Measurements from ENCODE around the gene TMEM154. TPM values are rescaled to one million over a fixed set of nuclear protein-coding genes. Genes with fewer than 3 reads are reported as not detected.

The TMEM154 gene
- total RNA-seq, 3 donors from 2014 or later (not counting 1 experiment from before 2014, with no cell fraction given) = 9.8 to 45.4 (median 10.5) TPM

DNA sequence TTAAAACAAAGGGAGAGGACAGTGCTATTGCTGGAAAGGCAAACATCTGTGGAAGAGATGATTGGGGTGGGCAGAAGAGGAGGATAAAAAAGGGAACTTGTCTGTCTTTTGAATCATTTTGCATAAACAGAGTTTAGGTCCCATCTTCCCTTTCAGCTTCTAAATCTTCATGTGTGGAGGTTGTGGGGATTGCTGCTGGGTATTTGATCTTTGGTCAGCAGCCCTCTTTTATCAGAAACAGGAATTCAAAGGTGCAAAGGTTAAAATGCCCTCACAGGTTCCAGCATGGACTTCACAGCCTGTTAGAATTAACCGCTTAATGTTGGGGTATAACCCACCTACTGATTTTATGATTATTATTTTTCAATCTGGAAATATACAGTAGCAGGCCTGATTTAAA lies 39.5 kb upstream of the TMEM154 start:
- peaks cover 6 to 7% of the 10 kb centered on the region in 2 donors for H3K27me3 Mint-ChIP-seq (ENCODE audit: low read depth in 2 of 2)
- Histone ChIP-seq H3K36me3 (ENCODE audit: control insufficient read depth, insufficient read depth, low read length) (no peaks in the 10 kb centered on the region), H3K4me1 (ENCODE audit: control insufficient read depth, insufficient read depth, low read length) (no peaks in the 10 kb centered on the region), H3K27ac (ENCODE audit: low read length) (no peak overlapping the region), H3K9me3 (ENCODE audit: control insufficient read depth, insufficient read depth, low read length) (no peaks in the 10 kb centered on the region), H3K27me3 (ENCODE audit: control insufficient read depth, insufficient read depth, low read length) (no peaks in the 10 kb centered on the region), H3K4me3 (ENCODE audit: low read length) (no peak overlapping the region)
- TF ChIP-seq CTCF (IDR thresholded peaks at IDR 0.05) = no peak
- H3K4me1 Mint-ChIP-seq = no peaks in the 10 kb centered on the region
- WGBS (ENCODE audit: insufficient coverage) = no CpG with 5 or more reads among the region's 1 CpG
- ATAC-seq (no peak), DNase-seq (no peak)
- H3K9me3 Mint-ChIP-seq = peaks cover 0 to 2% of the 10 kb centered on the region in 2 donors
- no peak overlapping the region for H3K27ac Mint-ChIP-seq
- intact Hi-C loops (cut with micrococcal nuclease) = no loop called here
- H3K36me3 Mint-ChIP-seq = no peaks in the 10 kb centered on the region
- H3K4me3 Mint-ChIP-seq = no peak overlapping the region

- intact Hi-C loops (cut with micrococcal nuclease) = no loop called here
- Mint-ChIP-seq H3K4me1 (no peaks in the 10 kb centered on the region), H3K27me3 (ENCODE audit: low read depth in 2 of 2) (peaks cover 7 to 9% of the 10 kb centered on the region in 2 donors), H3K36me3 (no peaks in the 10 kb centered on the region), H3K4me3 (no peak overlapping the region), H3K9me3 (peaks cover 0 to 2% of the 10 kb centered on the region in 2 donors), H3K27ac (no peak overlapping the region)
- Histone ChIP-seq H3K4me3 (ENCODE audit: low read length) (no peak overlapping the region), H3K36me3 (ENCODE audit: control insufficient read depth, insufficient read depth, low read length) (no peaks in the 10 kb centered on the region), H3K27ac (ENCODE audit: low read length) (no peak overlapping the region), H3K9me3 (ENCODE audit: control insufficient read depth, insufficient read depth, low read length) (no peaks in the 10 kb centered on the region), H3K27me3 (ENCODE audit: control insufficient read depth, insufficient read depth, low read length) (no peaks in the 10 kb centered on the region), H3K4me1 (ENCODE audit: control insufficient read depth, insufficient read depth, low read length) (no peaks in the 10 kb centered on the region)
- TF ChIP-seq CTCF (IDR thresholded peaks at IDR 0.05) = no peak
- DNase-seq (no peak), ATAC-seq (no peak)
- 97% methylated on average over 6 of the region's 6 CpGs for WGBS (ENCODE audit: insufficient coverage)
Measured at GRCh38 chr4:152715076-152715475, 35.3 kb upstream of the TMEM154 start.

GRCh38 chr4:152713951-152714705 lies 34.3 kb upstream of the TMEM154 start:
- no peak for TF ChIP-seq CTCF (IDR thresholded peaks at IDR 0.05)
- H3K27ac ChIP-seq (ENCODE audit: low read length) = no peak overlapping the region
- H3K4me1 ChIP-seq (ENCODE audit: control insufficient read depth, insufficient read depth, low read length) = no peaks in the 10 kb centered on the region
- Mint-ChIP-seq H3K4me3 (no peak overlapping the region), H3K36me3 (no peaks in the 10 kb centered on the region), H3K4me1 (no peaks in the 10 kb centered on the region), H3K27me3 (ENCODE audit: low read depth in 2 of 2) (peaks cover 7 to 9% of the 10 kb centered on the region in 2 donors), H3K27ac (no peak overlapping the region), H3K9me3 (peaks cover 0 to 2% of the 10 kb centered on the region in 2 donors)
- WGBS (ENCODE audit: insufficient coverage) = 72% methylated on average over 2 of the region's 2 CpGs
- H3K36me3 ChIP-seq (ENCODE audit: control insufficient read depth, insufficient read depth, low read length) = no peaks in the 10 kb centered on the region
- H3K27me3 ChIP-seq (ENCODE audit: control insufficient read depth, insufficient read depth, low read length) = no peaks in the 10 kb centered on the region
- intact Hi-C loops (cut with micrococcal nuclease) = no loop called here
- ATAC-seq (no peak), DNase-seq (no peak)
- H3K9me3 ChIP-seq (ENCODE audit: control insufficient read depth, insufficient read depth, low read length) = no peaks in the 10 kb centered on the region
- no peak overlapping the region for H3K4me3 ChIP-seq (ENCODE audit: low read length)

Measured in natural killer cell (primary cell).